ENCODE results near the gene FGFR2. TPM values are rescaled to one million over a fixed set of nuclear protein-coding genes. Genes with fewer than 3 reads are reported as not detected.

The FGFR2 gene
- total and polyA plus RNA-seq, 2 of the 4 experiments (the other 2 are of a cell fraction) = not detected

DNA sequence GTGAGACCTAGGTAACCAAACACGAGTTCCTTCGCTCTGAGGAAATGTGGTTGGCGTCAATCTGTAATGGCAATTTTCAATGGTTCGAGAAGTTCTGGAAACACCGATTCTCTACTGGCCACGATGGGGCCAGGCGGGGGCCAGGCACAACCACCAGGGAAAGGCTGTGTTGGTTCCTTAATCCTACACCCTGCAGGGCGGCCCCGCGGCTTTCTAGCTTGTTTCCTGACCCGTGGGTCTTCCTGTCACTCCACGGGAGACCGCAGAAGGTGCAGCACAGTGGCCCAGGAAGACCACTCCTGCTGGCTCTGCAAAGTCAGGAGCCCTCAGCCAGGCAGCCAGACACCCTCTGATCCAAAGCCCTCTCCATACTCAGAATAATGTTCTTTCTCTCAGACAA lies 113.4 kb downstream of the FGFR2 start:
- H3K9me1 ChIP-seq (ENCODE audit: insufficient read depth, low read length) = no peaks in the 10 kb centered on the region
- POLR2A ChIA-PET (ENCODE audit: unreplicated experiment) = no interaction called here
- H2BK15ac ChIP-seq (ENCODE audit: low read depth, low read length) = no peak overlapping the region
- in situ Hi-C loops (cut with MboI; ENCODE audit: low sequenced_read_pairs) = no loop called here
- no peak overlapping the region for H2AK9ac ChIP-seq (replicated peaks; ENCODE audit: low read depth, low read length, poor library complexity)
- intact Hi-C loops (cut with micrococcal nuclease) = no loop called here
- CTCF ChIA-PET = no interaction called here
- H3K4me2 ChIP-seq (ENCODE audit: low read depth, low read length) = no peak overlapping the region
- H2BK20ac ChIP-seq (ENCODE audit: low read depth, low read length) = no peak overlapping the region
- H3K79me1 ChIP-seq (ENCODE audit: low read depth in 1 of 2, low read length in 2 of 2) = no peaks in the 10 kb centered on the region
- H3K27ac ChIP-seq (ENCODE audit: insufficient read depth, low read length) = no peak overlapping the region
- no peak overlapping the region for H3K9ac ChIP-seq (ENCODE audit: low read depth, low read length)
- H4K91ac ChIP-seq (ENCODE audit: insufficient read depth, low read depth, low read length) = no peak overlapping the region
- no peak overlapping the region for H3K4me3 ChIP-seq (ENCODE audit: insufficient read depth, low read depth, low read length)
- peaks cover 31% of the 10 kb centered on the region for H3K9me3 ChIP-seq (ENCODE audit: control insufficient read depth, insufficient read depth, low read length)
- DNase-seq (no peak), ATAC-seq (ENCODE audit: low read depth) (no peak)
- H3K4ac ChIP-seq (ENCODE audit: low read depth, low read length) = no peak overlapping the region
- no peaks in the 10 kb centered on the region for H3K36me3 ChIP-seq (ENCODE audit: control insufficient read depth, insufficient read depth, low read length)
- no TSS peak for BruUV-seq (replicated peaks)
- no peak overlapping the region for H3K14ac ChIP-seq (replicated peaks; ENCODE audit: low read depth, low read length)
- no peaks in the 10 kb centered on the region for H3K4me1 ChIP-seq (ENCODE audit: control insufficient read depth, insufficient read depth, low read length)
- no peaks in the 10 kb centered on the region for H4K20me1 ChIP-seq (ENCODE audit: insufficient read depth, low read length)
- 82% methylated on average over 7 of the region's 13 CpGs; no CpG with 5 or more reads in 1 of the 2 experiments for WGBS, 2 experiments (ENCODE audit: extremely low coverage in 2 of 2, insufficient read length in 1 of 2)
- no peak overlapping the region for H2AK5ac ChIP-seq (ENCODE audit: low read depth, low read length)
- no peak overlapping the region for H3K23ac ChIP-seq (ENCODE audit: low read depth, low read length)
- H2AFZ ChIP-seq (replicated peaks; ENCODE audit: low read length, poor library complexity) = no peak overlapping the region
- no peak overlapping the region for H2BK5ac ChIP-seq (ENCODE audit: low read depth, low read length, poor library complexity, severe bottlenecking)
- no peaks in the 10 kb centered on the region for H3K27me3 ChIP-seq (ENCODE audit: control insufficient read depth, insufficient read depth, low read length)
- dilution Hi-C loops (cut with HindIII; ENCODE audit: low sequenced_read_pairs, unreplicated experiment) = no loop called here
- no peak overlapping the region for H3K56ac ChIP-seq (ENCODE audit: extremely low read depth, insufficient read depth, low read length)
- H4K5ac ChIP-seq (ENCODE audit: low read depth, low read length) = no peak overlapping the region
- H4K8ac ChIP-seq (ENCODE audit: low read depth in 2 of 2, low read length in 2 of 2) = no peak overlapping the region
- TF ChIP-seq, protein P1, sequence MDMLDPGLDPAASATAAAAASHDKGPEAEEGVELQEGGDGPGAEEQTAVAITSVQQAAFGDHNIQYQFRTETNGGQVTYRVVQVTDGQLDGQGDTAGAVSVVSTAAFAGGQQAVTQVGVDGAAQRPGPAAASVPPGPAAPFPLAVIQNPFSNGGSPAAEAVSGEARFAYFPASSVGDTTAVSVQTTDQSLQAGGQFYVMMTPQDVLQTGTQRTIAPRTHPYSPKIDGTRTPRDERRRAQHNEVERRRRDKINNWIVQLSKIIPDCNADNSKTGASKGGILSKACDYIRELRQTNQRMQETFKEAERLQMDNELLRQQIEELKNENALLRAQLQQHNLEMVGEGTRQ (IDR thresholded peaks at IDR 0.05; ENCODE audit: low read depth, low read length) = no peak
- TF ChIP-seq BHLHE40 (IDR thresholded peaks at IDR 0.05; ENCODE audit: low read depth, low read length) (no peak), MAFK (IDR thresholded peaks at IDR 0.05; ENCODE audit: low read depth, low read length) (no peak), RFX5 (IDR thresholded peaks at IDR 0.05; ENCODE audit: low read depth, low read length) (no peak), FOS (IDR thresholded peaks at IDR 0.05; ENCODE audit: low read depth, low read length) (no peak), MXI1 (IDR thresholded peaks at IDR 0.05; ENCODE audit: borderline replicate concordance, low read depth, low read length) (no peak), MAZ (IDR thresholded peaks at IDR 0.05; ENCODE audit: borderline replicate concordance, low read depth, low read length) (no peak), POLR2A (IDR thresholded peaks at IDR 0.05; ENCODE audit: low read depth, low read length) (no peak), CHD1 (IDR thresholded peaks at IDR 0.05; ENCODE audit: low read depth, low read length) (no peak), RAD21 (IDR thresholded peaks at IDR 0.05; ENCODE audit: low read length) (no peak), CEBPB (IDR thresholded peaks at IDR 0.05; ENCODE audit: low read depth, low read length) (no peak), RCOR1 (IDR thresholded peaks at IDR 0.05; ENCODE audit: insufficient replicate concordance, low read length) (no peak), NFE2L2 (IDR thresholded peaks at IDR 0.05; ENCODE audit: low read depth, low read length) (no peak), SMC3 (IDR thresholded peaks at IDR 0.05; ENCODE audit: low read depth, low read length) (no peak)
- TF ChIP-seq, protein P2, sequence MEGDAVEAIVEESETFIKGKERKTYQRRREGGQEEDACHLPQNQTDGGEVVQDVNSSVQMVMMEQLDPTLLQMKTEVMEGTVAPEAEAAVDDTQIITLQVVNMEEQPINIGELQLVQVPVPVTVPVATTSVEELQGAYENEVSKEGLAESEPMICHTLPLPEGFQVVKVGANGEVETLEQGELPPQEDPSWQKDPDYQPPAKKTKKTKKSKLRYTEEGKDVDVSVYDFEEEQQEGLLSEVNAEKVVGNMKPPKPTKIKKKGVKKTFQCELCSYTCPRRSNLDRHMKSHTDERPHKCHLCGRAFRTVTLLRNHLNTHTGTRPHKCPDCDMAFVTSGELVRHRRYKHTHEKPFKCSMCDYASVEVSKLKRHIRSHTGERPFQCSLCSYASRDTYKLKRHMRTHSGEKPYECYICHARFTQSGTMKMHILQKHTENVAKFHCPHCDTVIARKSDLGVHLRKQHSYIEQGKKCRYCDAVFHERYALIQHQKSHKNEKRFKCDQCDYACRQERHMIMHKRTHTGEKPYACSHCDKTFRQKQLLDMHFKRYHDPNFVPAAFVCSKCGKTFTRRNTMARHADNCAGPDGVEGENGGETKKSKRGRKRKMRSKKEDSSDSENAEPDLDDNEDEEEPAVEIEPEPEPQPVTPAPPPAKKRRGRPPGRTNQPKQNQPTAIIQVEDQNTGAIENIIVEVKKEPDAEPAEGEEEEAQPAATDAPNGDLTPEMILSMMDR (conservative IDR thresholded peaks at IDR 0.05; ENCODE audit: low read depth, low read length) = no peak
- TF ChIP-seq, protein P3, sequence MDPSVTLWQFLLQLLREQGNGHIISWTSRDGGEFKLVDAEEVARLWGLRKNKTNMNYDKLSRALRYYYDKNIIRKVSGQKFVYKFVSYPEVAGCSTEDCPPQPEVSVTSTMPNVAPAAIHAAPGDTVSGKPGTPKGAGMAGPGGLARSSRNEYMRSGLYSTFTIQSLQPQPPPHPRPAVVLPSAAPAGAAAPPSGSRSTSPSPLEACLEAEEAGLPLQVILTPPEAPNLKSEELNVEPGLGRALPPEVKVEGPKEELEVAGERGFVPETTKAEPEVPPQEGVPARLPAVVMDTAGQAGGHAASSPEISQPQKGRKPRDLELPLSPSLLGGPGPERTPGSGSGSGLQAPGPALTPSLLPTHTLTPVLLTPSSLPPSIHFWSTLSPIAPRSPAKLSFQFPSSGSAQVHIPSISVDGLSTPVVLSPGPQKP (IDR thresholded peaks at IDR 0.05; ENCODE audit: borderline replicate concordance, low read depth, low read length) = no peak
- no peak overlapping the region for H2BK120ac ChIP-seq (ENCODE audit: low read depth, low read length)
- H3K18ac ChIP-seq (ENCODE audit: low read depth, low read length) = no peak overlapping the region

Data from IMR-90 (cell line).